Cardiac muscle cell (in vitro differentiated cells and primary cell): ENCODE measurements around the gene NET1. TPM values are rescaled to one million over a fixed set of nuclear protein-coding genes. Genes with fewer than 3 reads are reported as not detected.

Experiments used
- DNase-seq, 2 donors: peaks; one replicate each; pipeline versions ENCODE4 v3.0.0 to v3.0.0-alpha.2; 2010 to 2017; ENCODE audit warnings: low read depth in 1 of 2, low spot score in 1 of 2
- H3K27ac ChIP-seq: fragments of 200-600 bp; sonication (generic); 2 replicates; pipeline ENCODE4 v1.5.1; 2016
- H3K27me3 ChIP-seq: fragments of 200-600 bp; sonication (generic); 2 replicates; pipeline ENCODE4 v1.6.0; 2016; ENCODE audit warnings: control low read depth
- H3K36me3 ChIP-seq: fragments of 200-600 bp; sonication (generic); 2 replicates; pipeline ENCODE4 v1.5.1; 2016; ENCODE audit warnings: control low read depth
- H3K4me1 ChIP-seq: fragments of 200-600 bp; sonication (generic); 2 replicates; pipeline ENCODE4 v1.8.1; 2017; ENCODE audit warnings: low read depth, mild to moderate bottlenecking, mixed run types
- H3K4me3 ChIP-seq: fragments of 200-600 bp; sonication (generic); 2 replicates; pipeline ENCODE4 v1.5.1; 2016; ENCODE audit warnings: mild to moderate bottlenecking
- H3K9me3 ChIP-seq: fragments of 200-600 bp; sonication (generic); 2 replicates; pipeline ENCODE4 v1.5.1; 2017; ENCODE audit warnings: low read depth, mild to moderate bottlenecking, control low read depth
- CTCF ChIP-seq: IDR thresholded peaks from 2 replicates; pipeline ENCODE4 v1.5.1; 2012; ENCODE audit warnings: low read depth, mild to moderate bottlenecking, low read length
- polyA plus RNA-seq: library from polyadenylated mRNA; unstranded; fragments of >200 nt; fragmentation: Nextera tagmentation; extraction: Ambion mirVana; gene quantifications from 2 replicates; pipeline ENCODE4 v1.2.1, GENCODE V29; 2016
- total RNA-seq: library from RNA; depleted of rRNA; stranded (reverse); fragments of >200 nt; gene quantifications from 2 replicates; pipeline ENCODE4 v1.2.3, GENCODE V29; 2016

NET1 gene
- total RNA-seq (25.5 and 29.5 TPM in 2 replicates), polyA plus RNA-seq (20.0 and 36.0 TPM in 2 replicates)

- H3K27ac ChIP-seq = peak within 1 kb of the TSS; percentile 58
- no peak for TF ChIP-seq CTCF
Observed at GRCh38 chr10:5412277-5412941, at the start of gene NET1. Gene NET1, plus strand, starts transcription at chr10:5412557. Its CDS starts 136 bp downstream, at chr10:5412693.

GRCh38 chr10:5362873-5363272 lies 49.5 kb upstream of the NET1 start:
- peaks cover 7% of the 10 kb centered on the region for H3K4me1 ChIP-seq
- H3K4me3 ChIP-seq = no peak overlapping the region
- TF ChIP-seq CTCF = no peak
- H3K9me3 ChIP-seq = no peaks in the 10 kb centered on the region
- no peaks in the 10 kb centered on the region for H3K36me3 ChIP-seq
- no peak overlapping the region for H3K27ac ChIP-seq
- no peaks in the 10 kb centered on the region for H3K27me3 ChIP-seq
- DNase-seq = no peak

More at GRCh38 chr10:5412277-5412941, at the start of gene NET1:
- no peaks in the 10 kb centered on the region for H3K36me3 ChIP-seq
- peak within 1 kb of the TSS; percentile 62 for H3K4me3 ChIP-seq
- H3K4me1 ChIP-seq = no peaks in the 10 kb centered on the region
- H3K9me3 ChIP-seq = no peaks in the 10 kb centered on the region
- DNase-seq = peak; percentile 91 to 93
- H3K27me3 ChIP-seq = no peaks in the 10 kb centered on the region

GRCh38 chr10:5364374-5364773 lies 48.0 kb upstream of the NET1 start:
- Histone ChIP-seq H3K9me3 (no peaks in the 10 kb centered on the region), H3K4me1 (peaks cover 7% of the 10 kb centered on the region), H3K36me3 (no peaks in the 10 kb centered on the region), H3K27ac (no peak overlapping the region), H3K4me3 (no peak overlapping the region), H3K27me3 (no peaks in the 10 kb centered on the region)
- no peak for DNase-seq
- no peak for TF ChIP-seq CTCF

GRCh38 chr10:5364890-5365338 lies 47.4 kb upstream of the NET1 start, which contains the start of gene UCN3:
Gene UCN3, plus strand, starts transcription at chr10:5364966. Its CDS starts 8,755 bp downstream, at chr10:5373721.
- no peaks in the 10 kb centered on the region for H3K36me3 ChIP-seq
- no peak for DNase-seq
- H3K27ac ChIP-seq = no peak within 1 kb of the TSS
- no peaks in the 10 kb centered on the region for H3K9me3 ChIP-seq
- peaks cover 7% of the 10 kb centered on the region for H3K4me1 ChIP-seq
- no peak within 1 kb of the TSS for H3K4me3 ChIP-seq
- H3K27me3 ChIP-seq = no peaks in the 10 kb centered on the region
- no peak for TF ChIP-seq CTCF

GRCh38 chr10:5365928-5366327 lies 46.4 kb upstream of the NET1 start:
- no peaks in the 10 kb centered on the region for H3K36me3 ChIP-seq
- H3K9me3 ChIP-seq = no peaks in the 10 kb centered on the region
- H3K4me3 ChIP-seq = no peak overlapping the region
- DNase-seq = no peak
- no peak for TF ChIP-seq CTCF
- H3K27ac ChIP-seq = no peak overlapping the region
- H3K27me3 ChIP-seq = no peaks in the 10 kb centered on the region
- peaks cover 7% of the 10 kb centered on the region for H3K4me1 ChIP-seq
